H1 (cell line): ENCODE measurements around the gene TPPP. TPM values are rescaled to one million over a fixed set of nuclear protein-coding genes. Genes with fewer than 3 reads are reported as not detected.

Source experiments
- CTCF ChIA-PET: fragments of 300-600 bp; sonication (Branson Sonifier 250); formaldehyde crosslinking; loops from one replicate; lab custom pipeline; 2021; ENCODE audit not compliant: partially characterized antibody; lab: Charles Lee
- POLR2A ChIA-PET: fragments of 300-600 bp; sonication (Branson Sonifier 250); formaldehyde crosslinking; loops from one replicate; lab custom pipeline; 2021; ENCODE audit warnings: inconsistent platforms; ENCODE audit not compliant: partially characterized antibody; lab: Charles Lee
- DNase-seq, 2 experiments: peaks; one replicate each; pipeline versions ENCODE4 v3.0.0 to v3.0.0-alpha.2; 2010 to 2022; ENCODE audit warnings: low spot score in 2 of 2, low read depth in 1 of 2, mixed read lengths in 1 of 2
- FAIRE-seq: peaks from 2 replicates; lab custom pipeline; 2011; peaks lifted over from hg19 to GRCh38; lab: Jason Lieb, UNC
- H2AFZ ChIP-seq: 2 replicates; pipeline ENCODE4 v1.8.1; 2012; ENCODE audit warnings: low read length, inconsistent platforms
- H2AK5ac ChIP-seq: 2 replicates; pipeline ENCODE4 v1.6.1; 2013; ENCODE audit warnings: low read depth, low read length
- H2BK120ac ChIP-seq: replicated peaks from 2 replicates; pipeline ENCODE3; 2013; ENCODE audit warnings: low read depth, low read length, inconsistent platforms
- H2BK12ac ChIP-seq: 2 replicates; pipeline ENCODE4 v1.6.1; 2013; ENCODE audit warnings: low read depth, low read length
- H2BK15ac ChIP-seq: 2 replicates; pipeline ENCODE4 v1.6.1; 2013; ENCODE audit warnings: low read length
- H2BK20ac ChIP-seq: 2 replicates; pipeline ENCODE4 v1.6.1; 2013; ENCODE audit warnings: low read length
- H2BK5ac ChIP-seq: 2 replicates; pipeline ENCODE4 v1.6.1; 2013; ENCODE audit warnings: low read depth, low read length
- H3K14ac ChIP-seq: 2 replicates; pipeline ENCODE4 v1.6.1; 2013; ENCODE audit warnings: inconsistent platforms; ENCODE audit not compliant: insufficient read length
- H3K18ac ChIP-seq: 2 replicates; pipeline ENCODE4 v1.6.1; 2013; ENCODE audit warnings: low read length; ENCODE audit errors: extremely low read depth
- H3K23ac ChIP-seq: 2 replicates; pipeline ENCODE4 v1.6.1; 2013; ENCODE audit warnings: inconsistent platforms; ENCODE audit not compliant: insufficient read length
- H3K23me2 ChIP-seq: 2 replicates; pipeline ENCODE4 v1.6.1; 2013; ENCODE audit warnings: low read depth, low read length
- H3K27ac ChIP-seq: 2 replicates; pipeline ENCODE4 v1.6.1; 2011; ENCODE audit warnings: low read depth, low read length, inconsistent platforms
- H3K27me3 ChIP-seq, 4 experiments: replicated peaks in 1 of 4; 1 replicate in 1 of 4; 2 replicates in 3 of 4; pipeline versions ENCODE4 v1.6.1 to v1.8.1; 2011 to 2013; ENCODE audit warnings: low read length in 3 of 4, mild to moderate bottlenecking in 3 of 4, inconsistent platforms in 2 of 4, mixed read lengths in 2 of 4, moderate library complexity in 1 of 4; ENCODE audit not compliant: control insufficient read depth in 3 of 4, insufficient read depth in 3 of 4; ENCODE audit errors: extremely low read depth in 1 of 4
- H3K36me3 ChIP-seq, 4 experiments: 2 replicates each; pipeline versions ENCODE4 v1.6.1 to v1.8.1; 2011 to 2013; ENCODE audit warnings: mild to moderate bottlenecking in 4 of 4, low read length in 3 of 4, moderate library complexity in 2 of 4, control low read depth in 1 of 4, inconsistent platforms in 1 of 4; ENCODE audit not compliant: insufficient read depth in 4 of 4, control insufficient read depth in 2 of 4
- H3K4ac ChIP-seq: replicated peaks from 2 replicates; pipeline ENCODE3; 2013; ENCODE audit warnings: low read length, low read depth, mixed read lengths, inconsistent platforms; ENCODE audit not compliant: insufficient read length
- H3K4me1 ChIP-seq, 4 experiments: replicated peaks in 1 of 4; 1 replicate in 1 of 4; 2 replicates in 3 of 4; pipeline versions ENCODE4 v1.6.1 to v1.8.1; 2011 to 2013; ENCODE audit warnings: low read length in 3 of 4, inconsistent platforms in 2 of 4, mixed read lengths in 1 of 4; ENCODE audit not compliant: insufficient read depth in 4 of 4, control insufficient read depth in 3 of 4
- H3K4me2 ChIP-seq, 2 experiments: 2 replicates each; pipeline versions ENCODE4 v1.6.1 to v1.8.1; 2011 to 2013; ENCODE audit warnings: low read depth in 2 of 2, low read length in 2 of 2, control low read depth in 1 of 2, inconsistent platforms in 1 of 2, mild to moderate bottlenecking in 1 of 2; ENCODE audit not compliant: insufficient read depth in 1 of 2
- H3K4me3 ChIP-seq, 4 experiments: fragments of 200-600, 300-600 bp in 1 of 4; sonication (generic), shearing (Covaris generic), sonication (Bioruptor Twin) in 1 of 4; 2 replicates each; pipeline versions ENCODE4 v1.5.1 to v1.8.1; 2011 to 2016; ENCODE audit warnings: low read length in 4 of 4, low read depth in 3 of 4, control low read depth in 2 of 4, inconsistent platforms in 2 of 4, mild to moderate bottlenecking in 2 of 4, mixed read lengths in 1 of 4, moderate library complexity in 1 of 4; ENCODE audit not compliant: insufficient read depth in 2 of 4; ENCODE audit errors: extremely low read depth in 1 of 4
- H3K56ac ChIP-seq: replicated peaks from 2 replicates; pipeline ENCODE3; 2013; ENCODE audit warnings: low read depth, mild to moderate bottlenecking, mixed read lengths, low read length, inconsistent platforms; ENCODE audit not compliant: insufficient read length
- H3K79me1 ChIP-seq: 2 replicates; pipeline ENCODE4 v1.6.1; 2013; ENCODE audit warnings: low read depth, low read length, control low read depth
- H3K79me2 ChIP-seq, 2 experiments: 2 replicates each; pipeline versions ENCODE4 v1.6.1 to v1.8.1; 2012 to 2013; ENCODE audit warnings: low read length in 2 of 2, mild to moderate bottlenecking in 2 of 2, inconsistent platforms in 1 of 2; ENCODE audit not compliant: insufficient read depth in 2 of 2, control insufficient read depth in 1 of 2
- H3K9ac ChIP-seq, 4 experiments: replicated peaks in 1 of 4; 1 replicate in 1 of 4; 2 replicates in 3 of 4; pipeline versions ENCODE4 v1.6.1 to v1.8.1; 2011 to 2013; ENCODE audit warnings: low read depth in 3 of 4, low read length in 3 of 4, control low read depth in 2 of 4, mild to moderate bottlenecking in 2 of 4, moderate library complexity in 2 of 4, inconsistent platforms in 1 of 4; ENCODE audit errors: extremely low read depth in 1 of 4
- H3K9me3 ChIP-seq, 2 experiments: 2 replicates each; pipeline versions ENCODE4 v1.6.1 to v1.8.1; 2012 to 2013; ENCODE audit warnings: mild to moderate bottlenecking in 2 of 2, moderate library complexity in 2 of 2, control low read depth in 1 of 2, inconsistent platforms in 1 of 2, low read depth in 1 of 2, low read length in 1 of 2, mixed read lengths in 1 of 2; ENCODE audit not compliant: insufficient read depth in 2 of 2
- H4K20me1 ChIP-seq, 2 experiments: replicated peaks in 1 of 2; 2 replicates each; pipeline versions ENCODE3 to v1.8.1; 2011 to 2013; ENCODE audit warnings: inconsistent platforms in 2 of 2, low read length in 2 of 2, mild to moderate bottlenecking in 1 of 2; ENCODE audit not compliant: insufficient read depth in 2 of 2, control insufficient read depth in 1 of 2
- H4K5ac ChIP-seq: 2 replicates; pipeline ENCODE4 v1.6.1; 2013; ENCODE audit warnings: low read length, low read depth, mixed read lengths, inconsistent platforms; ENCODE audit not compliant: insufficient read length
- H4K8ac ChIP-seq: 2 replicates; pipeline ENCODE4 v1.8.0; 2013; ENCODE audit warnings: mild to moderate bottlenecking, moderate library complexity, low read length, inconsistent platforms; ENCODE audit not compliant: insufficient read depth; ENCODE audit errors: extremely low read depth
- H4K91ac ChIP-seq: replicated peaks from 2 replicates; pipeline ENCODE3; 2013; ENCODE audit warnings: low read length, mixed read lengths, inconsistent platforms; ENCODE audit not compliant: insufficient read length
- BACH1 ChIP-seq: IDR thresholded peaks from 2 replicates; pipeline ENCODE4 v1.6.1; 2012; ENCODE audit warnings: low read length, improper control_type of control experiment
- CBX5 ChIP-seq: fragments of 300-800, 300-1000 bp; sonication (generic); IDR thresholded peaks from 2 replicates; pipeline ENCODE4 v1.7.1; 2016; ENCODE audit warnings: antibody characterized with exemption, low read length, low read depth
- CEBPB ChIP-seq: IDR thresholded peaks from 2 replicates; pipeline ENCODE4 v1.6.1; 2012; ENCODE audit warnings: low read depth, low read length
- E2F6 ChIP-seq: IDR thresholded peaks from 2 replicates; pipeline ENCODE4 v1.6.1; 2012; ENCODE audit warnings: inconsistent platforms
- EZH2 ChIP-seq: fragments of 200-600 bp; sonication (generic); IDR thresholded peaks from 2 replicates; pipeline ENCODE4 v1.7.1; 2012; ENCODE audit warnings: low read depth, mild to moderate bottlenecking, moderate library complexity, low read length, inconsistent platforms; ENCODE audit not compliant: severe bottlenecking
- GABPA ChIP-seq: IDR thresholded peaks from 2 replicates; pipeline ENCODE4 v1.6.1; 2011; ENCODE audit warnings: mild to moderate bottlenecking, low read length, moderate library complexity, borderline replicate concordance; ENCODE audit not compliant: insufficient read depth
- HDAC2 ChIP-seq, 2 experiments: fragments of 300-600 bp in 1 of 2; sonication (generic) in 1 of 2; IDR thresholded peaks; 2 replicates each; pipeline ENCODE4 v1.6.1; 2011 to 2012; ENCODE audit warnings: low read depth in 2 of 2, low read length in 2 of 2, mild to moderate bottlenecking in 2 of 2, moderate library complexity in 2 of 2, borderline replicate concordance in 1 of 2, inconsistent platforms in 1 of 2
- RAD21 ChIP-seq, 2 experiments: IDR thresholded peaks in 1 of 2; conservative IDR thresholded peaks in 1 of 2; 2 replicates each; pipeline ENCODE4 v1.6.1; 2011; ENCODE audit warnings: low read depth in 2 of 2, low read length in 2 of 2, improper control_type of control experiment in 1 of 2, inconsistent platforms in 1 of 2, mild to moderate bottlenecking in 1 of 2, moderate library complexity in 1 of 2
- RBBP5 ChIP-seq: IDR thresholded peaks from 2 replicates; pipeline ENCODE4 v1.7.1; 2012; ENCODE audit warnings: low read depth, mild to moderate bottlenecking, inconsistent platforms, low read length, moderate library complexity, borderline replicate concordance
- RFX5 ChIP-seq: IDR thresholded peaks from 2 replicates; pipeline ENCODE4 v1.6.1; 2011; ENCODE audit warnings: low read depth, low read length, improper control_type of control experiment, borderline replicate concordance
- SIN3A ChIP-seq, 2 experiments: IDR thresholded peaks in 1 of 2; conservative IDR thresholded peaks in 1 of 2; 2 replicates each; pipeline ENCODE4 v1.6.1; 2011 to 2012; ENCODE audit warnings: low read length in 2 of 2, improper control_type of control experiment in 1 of 2, low read depth in 1 of 2, mild to moderate bottlenecking in 1 of 2
- SUZ12 ChIP-seq: fragments of 200-600 bp; sonication (generic); IDR thresholded peaks from 2 replicates; pipeline ENCODE4 v1.6.1; 2012; ENCODE audit warnings: mild to moderate bottlenecking, inconsistent platforms, low read length, moderate library complexity, mixed read lengths
- TBP ChIP-seq: IDR thresholded peaks from 2 replicates; pipeline ENCODE4 v1.6.1; 2011; ENCODE audit warnings: low read depth, low read length, improper control_type of control experiment
- WGBS, 2 experiments: shearing (Covaris generic) in 1 of 2; methylation state at CpG; one replicate each; pipeline versions ENCODE4 v1.1.6 to v1.1.7; 2013 to 2015; ENCODE audit warnings: low lambda C conversion rate in 2 of 2, mixed read lengths in 2 of 2, inconsistent platforms in 1 of 2, low coverage in 1 of 2, missing lambda C conversion rate in 1 of 2; ENCODE audit not compliant: insufficient replicate concordance in 2 of 2, insufficient coverage in 1 of 2, insufficient read length in 1 of 2; ENCODE audit errors: extremely low coverage in 1 of 2, missing lambda C conversion rate in 1 of 2; 5-methylcytosine and 5-hydroxymethylcytosine counted together
- polyA plus RNA-seq, 7 experiments: library from polyadenylated mRNA; depleted of rRNA in 3 of 7; stranded (reverse) in 5 of 7; unstranded in 2 of 7; fragments of >200 nt in 5 of 7; fragments of 200-250 nt in 2 of 7; gene quantifications; 1 replicate in 5 of 7; 2 replicates in 1 of 7; 4 replicates in 1 of 7; pipeline versions ENCODE4 v1.2.1 to v1.2.3, GENCODE V29; 2011 to 2013; ENCODE audit warnings: missing spikeins in 2 of 7, mixed read lengths in 2 of 7
- total RNA-seq: library from RNA; stranded (reverse); fragmentation: NEBNext Ultra II Directional; extraction: Animal tissue kit (Norgen Biotek cat#: 25700); gene quantifications from 2 replicates; pipeline ENCODE4 v1.2.1, GENCODE V29; 2021

TPPP gene
- total and polyA plus RNA-seq, 2 of the 8 experiments (the other 6 are each of a cell fraction or from before 2014, with no cell fraction given): 0.36 to 0.93 TPM

DNA sequence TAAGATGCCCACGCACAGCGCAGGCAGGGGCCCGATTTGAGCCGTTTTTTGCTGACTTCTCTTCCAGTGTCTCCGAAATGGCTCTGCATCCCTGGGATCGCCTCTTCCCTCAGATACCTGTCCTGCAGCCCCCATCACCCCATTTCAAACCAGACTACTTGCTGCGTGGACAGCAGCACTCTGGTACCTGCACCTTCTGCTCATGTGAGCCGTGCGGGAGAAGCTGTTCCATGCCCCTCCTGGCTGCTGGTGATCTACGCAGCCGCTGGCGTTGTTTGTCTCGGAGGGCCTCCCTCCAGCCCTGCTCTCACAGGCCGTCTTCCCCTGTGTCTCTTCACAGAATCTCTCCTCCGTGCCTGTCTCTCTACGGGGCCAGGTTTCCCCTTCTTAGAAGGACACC lies 67.6 kb downstream of the TPPP start:
- Histone ChIP-seq H2BK20ac (no peak overlapping the region), H3K27me3 (no peaks in the 10 kb centered on the region), H3K9me3 (no peaks in the 10 kb centered on the region), H2AFZ (no peak overlapping the region), H4K20me1 (peaks cover 4 to 6% of the 10 kb centered on the region in 2 experiments), H3K4me2 (no peak overlapping the region), H3K9ac (no peak overlapping the region), H3K4me1 (no peaks in the 10 kb centered on the region; a peak in 1 of 7 replicates), H3K36me3 (peaks cover 3 to 40% (median 31%) of the 10 kb centered on the region in 4 experiments; a peak in 7 of 8 replicates), H3K18ac (no peak overlapping the region), H3K79me2 (peaks cover 0 to 4% of the 10 kb centered on the region in 2 experiments; a peak in 1 of 4 replicates), H3K23me2 (no peaks in the 10 kb centered on the region), H2BK15ac (no peak overlapping the region), H2BK120ac (no peak overlapping the region), H4K5ac (no peak overlapping the region), H3K23ac (no peak overlapping the region), H3K79me1 (peaks cover 3% of the 10 kb centered on the region; the same call in 1 of the 2 replicates), H4K8ac (no peak overlapping the region), H3K56ac (no peak overlapping the region), H2BK12ac (no peak overlapping the region), H4K91ac (no peak overlapping the region), H2AK5ac (no peak overlapping the region), H3K14ac (no peak overlapping the region), H3K4me3 (no peak overlapping the region), H3K27ac (no peak overlapping the region), H3K4ac (no peak overlapping the region), H2BK5ac (no peak overlapping the region)
- ChIA-PET POLR2A (no interaction called here), CTCF (no interaction called here)
- no peak for FAIRE-seq
- WGBS, 2 experiments: 88% methylated on average over 16 of the region's 16 CpGs; no CpG with 5 or more reads in 1 of the 2 experiments
- no peak for DNase-seq
- TF ChIP-seq EZH2: no peak
- no peak for TF ChIP-seq HDAC2 (IDR thresholded peaks at IDR 0.05; ENCODE audit: borderline replicate concordance in 1 of 2, low read depth in 2 of 2, low read length in 2 of 2)
- TF ChIP-seq GABPA: no peak
- no peak for TF ChIP-seq TBP
- TF ChIP-seq RBBP5: no peak
- no peak for TF ChIP-seq BACH1
- TF ChIP-seq SUZ12: no peak
- TF ChIP-seq CEBPB: no peak
- TF ChIP-seq CBX5: no peak
- no peak for TF ChIP-seq SIN3A (conservative IDR thresholded peaks at IDR 0.05 in 1 of 2, IDR thresholded peaks at IDR 0.05 in 1 of 2; ENCODE audit: low read depth in 1 of 2, low read length in 2 of 2)
- TF ChIP-seq RFX5: no peak
- TF ChIP-seq RAD21 (IDR thresholded peaks at IDR 0.05 in 1 of 2, conservative IDR thresholded peaks at IDR 0.05 in 1 of 2; ENCODE audit: low read depth in 2 of 2, low read length in 2 of 2): no peak
- no peak for TF ChIP-seq E2F6
